HepG2 (cell line): ENCODE results near the gene CYP2W1. TPM values are rescaled to one million over a fixed set of nuclear protein-coding genes. Genes with fewer than 3 reads are reported as not detected.

Experiments
- ADNP ChIP-seq: sonication (generic); formaldehyde crosslinking; IDR thresholded peaks from 2 replicates; pipeline ENCODE4 v1.4.0; 2020; ENCODE audit warnings: missing genetic modification reagents
- FOXC1 ChIP-seq: sonication (generic); formaldehyde crosslinking; IDR thresholded peaks from 2 replicates; pipeline ENCODE4 v1.8.0; 2022; ENCODE audit warnings: mild to moderate bottlenecking, missing genetic modification reagents, borderline replicate concordance
- HNF4G ChIP-seq, 2 experiments: sonication (generic) in 1 of 2; formaldehyde crosslinking in 1 of 2; IDR thresholded peaks; 2 replicates each; pipeline versions ENCODE4 v1.4.0 to v1.6.1; 2011 to 2020; ENCODE audit warnings: borderline replicate concordance in 2 of 2, low read depth in 2 of 2, mild to moderate bottlenecking in 2 of 2, low read length in 1 of 2, missing genetic modification reagents in 1 of 2, moderate library complexity in 1 of 2
- HOXD1 ChIP-seq: sonication (generic); formaldehyde crosslinking; IDR thresholded peaks from 2 replicates; pipeline ENCODE4 v1.5.0; 2020; ENCODE audit warnings: missing genetic modification reagents
- KDM1A ChIP-seq: IDR thresholded peaks from 2 replicates; pipeline ENCODE4 v1.6.1; 2016; ENCODE audit warnings: missing compliant biosample characterization
- KDM4B ChIP-seq: sonication (generic); formaldehyde crosslinking; IDR thresholded peaks from 2 replicates; pipeline ENCODE4 v1.4.0; 2020; ENCODE audit warnings: missing genetic modification reagents
- LRRFIP1 ChIP-seq: sonication (generic); formaldehyde crosslinking; conservative IDR thresholded peaks from 2 replicates; pipeline ENCODE4 v1.4.0; 2020; ENCODE audit warnings: missing genetic modification reagents
- MYPOP ChIP-seq: sonication (generic); formaldehyde crosslinking; IDR thresholded peaks from 2 replicates; pipeline ENCODE4 v1.8.1; 2023; ENCODE audit warnings: mild to moderate bottlenecking, moderate library complexity, missing genetic modification reagents
- NR2F6 ChIP-seq, 2 experiments: IDR thresholded peaks; 2 replicates each; pipeline ENCODE4 v1.6.1; 2016; ENCODE audit warnings: antibody characterized with exemption in 1 of 2, mild to moderate bottlenecking in 1 of 2
- RNF219 ChIP-seq: sonication (generic); formaldehyde crosslinking; IDR thresholded peaks from 2 replicates; pipeline ENCODE4 v1.5.0; 2020; ENCODE audit warnings: mild to moderate bottlenecking, missing genetic modification reagents
- TCF7 ChIP-seq: sonication (generic); IDR thresholded peaks from 2 replicates; pipeline ENCODE4 v1.6.1; 2016; ENCODE audit warnings: antibody characterized with exemption, low read depth
- TEAD3 ChIP-seq: optimal IDR thresholded peaks from 2 replicates; pipeline ENCODE3; 2016; ENCODE audit warnings: borderline replicate concordance
- YEATS2 ChIP-seq: sonication (generic); formaldehyde crosslinking; IDR thresholded peaks from 2 replicates; pipeline ENCODE4 v1.4.0; 2020; ENCODE audit warnings: missing genetic modification reagents, borderline replicate concordance
- ZBTB42 ChIP-seq: sonication (generic); formaldehyde crosslinking; IDR thresholded peaks from 2 replicates; pipeline ENCODE4 v1.5.0; 2020; ENCODE audit warnings: mild to moderate bottlenecking, missing genetic modification reagents
- ZNF224 ChIP-seq: sonication (generic); formaldehyde crosslinking; IDR thresholded peaks from 2 replicates; pipeline ENCODE4 v1.5.0; 2020; ENCODE audit warnings: mild to moderate bottlenecking, missing genetic modification reagents
- ZNF329 ChIP-seq: sonication (generic); formaldehyde crosslinking; IDR thresholded peaks from 2 replicates; pipeline ENCODE4 v1.9.0; 2021; ENCODE audit warnings: low read depth, mild to moderate bottlenecking, missing genetic modification reagents
- ZNF510 ChIP-seq: sonication (generic); formaldehyde crosslinking; IDR thresholded peaks from 2 replicates; pipeline ENCODE4 v1.4.0; 2020; ENCODE audit warnings: low read depth, mild to moderate bottlenecking, missing genetic modification reagents
- ZNF569 ChIP-seq: sonication (generic); formaldehyde crosslinking; IDR thresholded peaks from 2 replicates; pipeline ENCODE4 v1.5.0; 2020; ENCODE audit warnings: mild to moderate bottlenecking, missing genetic modification reagents, moderate library complexity, borderline replicate concordance
- ZNF737 ChIP-seq: sonication (generic); formaldehyde crosslinking; IDR thresholded peaks from 2 replicates; pipeline ENCODE4 v1.5.0; 2020; ENCODE audit warnings: missing genetic modification reagents, mild to moderate bottlenecking, borderline replicate concordance
- polyA plus RNA-seq, 8 experiments: library from polyadenylated mRNA; depleted of rRNA in 3 of 8; stranded (reverse) in 7 of 8; unstranded in 1 of 8; fragments of >200 nt; fragmentation: Illumina TruSeq in 4 of 8; extraction: Trizol in 4 of 8; gene quantifications; 2 replicates each; pipeline versions ENCODE4 v1.2.1 to v1.2.3, GENCODE V29; 2011 to 2016; ENCODE audit warnings: low read depth in 4 of 8, missing spikeins in 1 of 8, mixed read lengths in 1 of 8; ENCODE audit not compliant: insufficient read depth in 1 of 8
- total RNA-seq, 5 experiments: library from RNA; depleted of rRNA; stranded (reverse); fragments of >200 nt; fragmentation: Illumina TruSeq; extraction: Trizol; gene quantifications; 2 replicates each; pipeline ENCODE4 v1.2.3, GENCODE V29; 2016; ENCODE audit warnings: low read depth in 1 of 5
- TF ChIP-seq, protein P1 (sequence below): IDR thresholded peaks from 2 replicates; pipeline ENCODE4 v1.6.1; 2016; ENCODE audit warnings: missing biosample characterization, missing genetic modification reagents, low read depth
- TF ChIP-seq, protein P2 (sequence below): IDR thresholded peaks from 2 replicates; pipeline ENCODE4 v1.6.1; 2012; ENCODE audit warnings: low read depth, low read length, improper control_type of control experiment

The CYP2W1 gene
- total and polyA plus RNA-seq, 2 of the 13 experiments (the other 11 are each of a cell fraction or from before 2014, with no cell fraction given): 19.5 to 31.7 TPM

GRCh38 chr7:976901-977325, 6.1 kb upstream of the CYP2W1 start (continued):
- no peak for TF ChIP-seq MYPOP (CRISPR knock-in tag)
- 0 out of 2 replicates have a peak, but pooled peaks have one; percentile 45 for TF ChIP-seq ZNF224 (CRISPR knock-in tag)
- no peak for TF ChIP-seq YEATS2 (CRISPR knock-in tag)
- TF ChIP-seq RNF219 (CRISPR knock-in tag): no peak
- peak; percentile 46; the same call in 1 of the 2 replicates for TF ChIP-seq HNF4G (IDR thresholded peaks at IDR 0.05; ENCODE audit: borderline replicate concordance, low read depth, low read length)
- TF ChIP-seq HNF4G (CRISPR knock-in tag; IDR thresholded peaks at IDR 0.05; ENCODE audit: borderline replicate concordance, low read depth): no peak
- TF ChIP-seq, protein P1, sequence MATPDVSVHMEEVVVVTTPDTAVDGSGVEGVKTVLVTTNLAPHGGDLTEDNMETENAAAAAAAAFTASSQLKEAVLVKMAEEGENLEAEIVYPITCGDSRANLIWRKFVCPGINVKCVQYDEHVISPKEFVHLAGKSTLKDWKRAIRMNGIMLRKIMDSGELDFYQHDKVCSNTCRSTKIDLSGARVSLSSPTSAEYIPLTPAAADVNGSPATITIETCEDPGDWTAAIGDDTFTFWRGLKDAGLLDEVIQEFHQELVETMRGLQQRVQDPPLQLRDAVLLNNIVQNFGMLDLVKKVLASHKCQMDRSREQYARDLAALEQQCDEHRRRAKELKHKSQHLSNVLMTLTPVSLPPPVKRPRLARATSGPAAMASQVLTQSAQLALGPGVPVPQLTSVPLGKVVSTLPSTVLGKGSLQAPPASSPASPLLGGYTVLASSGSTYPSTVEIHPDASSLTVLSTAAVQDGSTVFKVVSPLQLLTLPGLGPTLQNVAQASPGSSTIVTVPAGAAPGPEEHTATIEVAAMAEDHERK: no peak
- TF ChIP-seq ZBTB42 (CRISPR knock-in tag): peak; percentile 74; the same call in 1 of the 2 replicates
- 0 out of 2 replicates have a peak, but pooled peaks have one; percentile 3 for TF ChIP-seq KDM4B (CRISPR knock-in tag)
- no peak for TF ChIP-seq TCF7
- peak; percentile 77 for TF ChIP-seq NR2F6 (IDR thresholded peaks at IDR 0.05)
- TF ChIP-seq NR2F6 (CRISPR knock-in tag; IDR thresholded peaks at IDR 0.05): peak; percentile 75
- no peak for TF ChIP-seq ZNF737 (CRISPR knock-in tag)
- TF ChIP-seq ZNF329 (CRISPR knock-in tag): 0 out of 2 replicates have a peak, but pooled peaks have one; percentile 26
- TF ChIP-seq FOXC1 (CRISPR knock-in tag): peak; percentile 81
- 0 out of 2 replicates have a peak, but pooled peaks have one; percentile 20 for TF ChIP-seq HOXD1
- TF ChIP-seq, protein P2, sequence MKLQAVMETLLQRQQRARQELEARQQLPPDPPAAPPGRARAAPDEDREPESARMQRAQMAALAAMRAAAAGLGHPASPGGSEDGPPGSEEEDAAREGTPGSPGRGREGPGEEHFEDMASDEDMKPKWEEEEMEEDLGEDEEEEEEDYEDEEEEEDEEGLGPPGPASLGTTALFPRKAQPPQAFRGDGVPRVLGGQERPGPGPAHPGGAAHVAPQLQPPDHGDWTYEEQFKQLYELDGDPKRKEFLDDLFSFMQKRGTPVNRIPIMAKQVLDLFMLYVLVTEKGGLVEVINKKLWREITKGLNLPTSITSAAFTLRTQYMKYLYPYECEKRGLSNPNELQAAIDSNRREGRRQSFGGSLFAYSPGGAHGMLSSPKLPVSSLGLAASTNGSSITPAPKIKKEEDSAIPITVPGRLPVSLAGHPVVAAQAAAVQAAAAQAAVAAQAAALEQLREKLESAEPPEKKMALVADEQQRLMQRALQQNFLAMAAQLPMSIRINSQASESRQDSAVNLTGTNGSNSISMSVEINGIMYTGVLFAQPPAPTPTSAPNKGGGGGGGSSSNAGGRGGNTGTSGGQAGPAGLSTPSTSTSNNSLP: no peak
- TF ChIP-seq TEAD3 (CRISPR knock-in tag): no peak
- no peak; the same call in 1 of the 2 replicates for TF ChIP-seq ZNF569
- 0 out of 2 replicates have a peak, but pooled peaks have one; percentile 13 for TF ChIP-seq KDM1A (CRISPR knock-in tag)
- TF ChIP-seq ADNP (CRISPR knock-in tag): peak; percentile 82
- TF ChIP-seq LRRFIP1 (CRISPR knock-in tag): 0 out of 2 replicates have a peak, but pooled peaks have one; percentile 49
- TF ChIP-seq ZNF510: peak; percentile 74
